Panc1 (cell line): Measurements from ENCODE around the gene PPP4C.

Experiments used
- POLR2AphosphoS5 ChIP-seq: IDR thresholded peaks from 2 replicates; pipeline ENCODE4 v1.6.1; 2012; ENCODE audit warnings: mild to moderate bottlenecking, low read depth, low read length, moderate library complexity
- SIN3A ChIP-seq: IDR thresholded peaks from 2 replicates; pipeline ENCODE4 v1.6.1; 2012; ENCODE audit warnings: low read depth, mild to moderate bottlenecking, low read length, moderate library complexity, borderline replicate concordance; ENCODE audit not compliant: insufficient read depth
- TCF7L2 ChIP-seq: IDR thresholded peaks from 2 replicates; pipeline ENCODE4 v1.6.1; 2011; ENCODE audit warnings: mild to moderate bottlenecking, low read depth, low read length, inconsistent platforms
- TF ChIP-seq, protein P1 (sequence below): fragments of 450-650 bp; IDR thresholded peaks from 2 replicates; pipeline ENCODE4 v1.5.1; 2017; ENCODE audit warnings: mild to moderate bottlenecking
- TF ChIP-seq, protein P2 (sequence below), 2 experiments: IDR thresholded peaks; 2 replicates each; pipeline ENCODE4 v1.6.1; 2011 to 2012; ENCODE audit warnings: low read depth in 2 of 2, control low read depth in 1 of 2, low read length in 1 of 2, mild to moderate bottlenecking in 1 of 2, moderate library complexity in 1 of 2; ENCODE audit not compliant: insufficient read depth in 1 of 2

DNA sequence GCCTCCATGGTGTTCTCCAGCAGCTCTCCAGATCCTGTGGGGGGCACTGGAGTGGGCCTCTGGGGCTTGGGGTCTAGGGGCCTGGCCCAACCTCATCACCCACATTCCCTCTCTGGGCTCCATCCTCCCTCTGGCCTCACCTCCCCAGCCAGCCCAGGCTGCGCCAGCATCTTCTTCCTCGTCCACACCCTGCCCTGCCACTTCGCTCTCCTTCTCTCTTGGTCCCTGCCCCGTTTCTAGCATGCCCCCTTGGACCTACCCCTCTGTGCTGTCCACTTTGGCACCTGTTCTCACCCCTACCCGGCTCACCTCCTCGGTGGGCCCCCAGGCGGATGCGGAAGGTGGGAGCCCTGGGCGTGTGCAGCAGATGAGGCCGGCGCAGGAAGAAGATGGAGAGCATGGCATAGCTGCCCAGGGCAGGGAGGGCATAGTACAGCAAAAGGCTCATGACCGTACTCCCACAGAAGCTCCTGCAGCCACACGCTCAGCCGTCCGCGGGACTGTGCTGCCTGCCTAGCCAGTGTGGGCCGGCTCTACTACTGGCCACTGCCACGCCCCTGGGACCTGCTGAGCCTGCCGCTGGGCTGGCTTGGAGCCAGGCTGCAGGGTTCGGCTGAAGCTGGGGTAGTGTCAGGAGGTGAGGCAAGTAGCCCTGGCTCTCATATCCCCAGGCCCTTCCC, 37.4 kb downstream of the PPP4C start, which contains the start of gene GDPD3:
- TF ChIP-seq, protein P1, sequence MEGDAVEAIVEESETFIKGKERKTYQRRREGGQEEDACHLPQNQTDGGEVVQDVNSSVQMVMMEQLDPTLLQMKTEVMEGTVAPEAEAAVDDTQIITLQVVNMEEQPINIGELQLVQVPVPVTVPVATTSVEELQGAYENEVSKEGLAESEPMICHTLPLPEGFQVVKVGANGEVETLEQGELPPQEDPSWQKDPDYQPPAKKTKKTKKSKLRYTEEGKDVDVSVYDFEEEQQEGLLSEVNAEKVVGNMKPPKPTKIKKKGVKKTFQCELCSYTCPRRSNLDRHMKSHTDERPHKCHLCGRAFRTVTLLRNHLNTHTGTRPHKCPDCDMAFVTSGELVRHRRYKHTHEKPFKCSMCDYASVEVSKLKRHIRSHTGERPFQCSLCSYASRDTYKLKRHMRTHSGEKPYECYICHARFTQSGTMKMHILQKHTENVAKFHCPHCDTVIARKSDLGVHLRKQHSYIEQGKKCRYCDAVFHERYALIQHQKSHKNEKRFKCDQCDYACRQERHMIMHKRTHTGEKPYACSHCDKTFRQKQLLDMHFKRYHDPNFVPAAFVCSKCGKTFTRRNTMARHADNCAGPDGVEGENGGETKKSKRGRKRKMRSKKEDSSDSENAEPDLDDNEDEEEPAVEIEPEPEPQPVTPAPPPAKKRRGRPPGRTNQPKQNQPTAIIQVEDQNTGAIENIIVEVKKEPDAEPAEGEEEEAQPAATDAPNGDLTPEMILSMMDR = no peak
- TF ChIP-seq SIN3A = no peak
- TF ChIP-seq POLR2AphosphoS5 = no peak
- TF ChIP-seq, protein P2, sequence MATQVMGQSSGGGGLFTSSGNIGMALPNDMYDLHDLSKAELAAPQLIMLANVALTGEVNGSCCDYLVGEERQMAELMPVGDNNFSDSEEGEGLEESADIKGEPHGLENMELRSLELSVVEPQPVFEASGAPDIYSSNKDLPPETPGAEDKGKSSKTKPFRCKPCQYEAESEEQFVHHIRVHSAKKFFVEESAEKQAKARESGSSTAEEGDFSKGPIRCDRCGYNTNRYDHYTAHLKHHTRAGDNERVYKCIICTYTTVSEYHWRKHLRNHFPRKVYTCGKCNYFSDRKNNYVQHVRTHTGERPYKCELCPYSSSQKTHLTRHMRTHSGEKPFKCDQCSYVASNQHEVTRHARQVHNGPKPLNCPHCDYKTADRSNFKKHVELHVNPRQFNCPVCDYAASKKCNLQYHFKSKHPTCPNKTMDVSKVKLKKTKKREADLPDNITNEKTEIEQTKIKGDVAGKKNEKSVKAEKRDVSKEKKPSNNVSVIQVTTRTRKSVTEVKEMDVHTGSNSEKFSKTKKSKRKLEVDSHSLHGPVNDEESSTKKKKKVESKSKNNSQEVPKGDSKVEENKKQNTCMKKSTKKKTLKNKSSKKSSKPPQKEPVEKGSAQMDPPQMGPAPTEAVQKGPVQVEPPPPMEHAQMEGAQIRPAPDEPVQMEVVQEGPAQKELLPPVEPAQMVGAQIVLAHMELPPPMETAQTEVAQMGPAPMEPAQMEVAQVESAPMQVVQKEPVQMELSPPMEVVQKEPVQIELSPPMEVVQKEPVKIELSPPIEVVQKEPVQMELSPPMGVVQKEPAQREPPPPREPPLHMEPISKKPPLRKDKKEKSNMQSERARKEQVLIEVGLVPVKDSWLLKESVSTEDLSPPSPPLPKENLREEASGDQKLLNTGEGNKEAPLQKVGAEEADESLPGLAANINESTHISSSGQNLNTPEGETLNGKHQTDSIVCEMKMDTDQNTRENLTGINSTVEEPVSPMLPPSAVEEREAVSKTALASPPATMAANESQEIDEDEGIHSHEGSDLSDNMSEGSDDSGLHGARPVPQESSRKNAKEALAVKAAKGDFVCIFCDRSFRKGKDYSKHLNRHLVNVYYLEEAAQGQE (IDR thresholded peaks at IDR 0.05; ENCODE audit: insufficient read depth in 1 of 2, low read depth in 2 of 2, low read length in 1 of 2) = no peak
- TF ChIP-seq TCF7L2 = no peak
